ENCODE results near the gene ADK. TPM values are rescaled to one million over a fixed set of nuclear protein-coding genes. Genes with fewer than 3 reads are reported as not detected.

Gene ADK
- polyA plus RNA-seq, 1 experiment: 19.4 TPM

- no peak overlapping the region for H3K4me3 ChIP-seq (ENCODE audit: low read depth, low read length)
- ChIA-PET POLR2A (no interaction called here), CTCF (interaction anchor here (1.0 to 1.1 kb wide), 3 partner anchors 10 to 761 kb away, joined by 3 to 5 read pairs (median 4); no protein-coding TSS in a partner anchor)
- DNase-seq (ENCODE audit: low read depth): no peak
- no peaks in the 10 kb centered on the region for H3K27me3 ChIP-seq (ENCODE audit: control insufficient read depth, insufficient read depth, low read length)
- H3K36me3 ChIP-seq (ENCODE audit: control insufficient read depth, insufficient read depth, low read length): no peaks in the 10 kb centered on the region
- no peak for TF ChIP-seq CTCF (IDR thresholded peaks at IDR 0.05; ENCODE audit: insufficient read depth, low read depth, low read length)
These were observed 125.4 kb downstream of the ADK start for GRCh38 chr10:74276416-74276815.

- POLR2A ChIA-PET: no interaction called here
- no peak for TF ChIP-seq CTCF (IDR thresholded peaks at IDR 0.05; ENCODE audit: insufficient read depth, low read depth, low read length)
- H3K36me3 ChIP-seq (ENCODE audit: control insufficient read depth, insufficient read depth, low read length): no peaks in the 10 kb centered on the region
- DNase-seq (ENCODE audit: low read depth): peak; percentile 62
- CTCF ChIA-PET: no interaction called here
- no peaks in the 10 kb centered on the region for H3K27me3 ChIP-seq (ENCODE audit: control insufficient read depth, insufficient read depth, low read length)
- H3K4me3 ChIP-seq (ENCODE audit: low read depth, low read length): no peak overlapping the region
These were observed 131.3 kb downstream of the ADK start for GRCh38 chr10:74282151-74282847.

- Histone ChIP-seq H3K36me3 (ENCODE audit: control insufficient read depth, insufficient read depth, low read length) (no peaks in the 10 kb centered on the region), H3K4me3 (ENCODE audit: low read depth, low read length) (no peak overlapping the region), H3K27me3 (ENCODE audit: control insufficient read depth, insufficient read depth, low read length) (no peaks in the 10 kb centered on the region)
- no peak for DNase-seq (ENCODE audit: low read depth)
- CTCF ChIA-PET: no interaction called here
- no peak for TF ChIP-seq CTCF (IDR thresholded peaks at IDR 0.05; ENCODE audit: insufficient read depth, low read depth, low read length)
- POLR2A ChIA-PET: no interaction called here
These were observed 131.8 kb downstream of the ADK start for GRCh38 chr10:74282848-74283210.

- no peak for TF ChIP-seq CTCF (IDR thresholded peaks at IDR 0.05; ENCODE audit: insufficient read depth, low read depth, low read length)
- H3K27me3 ChIP-seq (ENCODE audit: control insufficient read depth, insufficient read depth, low read length): no peaks in the 10 kb centered on the region
- no peak overlapping the region for H3K4me3 ChIP-seq (ENCODE audit: low read depth, low read length)
- H3K36me3 ChIP-seq (ENCODE audit: control insufficient read depth, insufficient read depth, low read length): no peaks in the 10 kb centered on the region
- DNase-seq (ENCODE audit: low read depth): no peak
- ChIA-PET POLR2A (interaction anchor here (0.6 kb wide), 1 partner anchor 271 kb away, joined by 3 read pairs; no protein-coding TSS in a partner anchor), CTCF (no interaction called here)
These were observed 138.2 kb downstream of the ADK start for GRCh38 chr10:74289188-74289587.

- Histone ChIP-seq H3K4me3 (ENCODE audit: low read depth, low read length) (no peak overlapping the region), H3K27me3 (ENCODE audit: control insufficient read depth, insufficient read depth, low read length) (no peaks in the 10 kb centered on the region), H3K36me3 (ENCODE audit: control insufficient read depth, insufficient read depth, low read length) (no peaks in the 10 kb centered on the region)
- ChIA-PET POLR2A (interaction anchor here (0.6 kb wide), 1 partner anchor 270 kb away, joined by 3 read pairs; no protein-coding TSS in a partner anchor), CTCF (no interaction called here)
- TF ChIP-seq CTCF (IDR thresholded peaks at IDR 0.05; ENCODE audit: insufficient read depth, low read depth, low read length): no peak
- DNase-seq (ENCODE audit: low read depth): no peak
These were observed 138.9 kb downstream of the ADK start for GRCh38 chr10:74289951-74290350.

Data from BJ (cell line).